Fibroblast of pulmonary artery (primary cell): ENCODE data around the gene PCSK9.
"Not testable (repeated sequence)": the region's sequence is repeated elsewhere in the genome, so short reads cannot be mapped to it uniquely, and the experiment has no call there.

Source experiments
- DNase-seq: peaks from one replicate; pipeline ENCODE4 v3.0.0-alpha.2; 2010; ENCODE audit warnings: low read depth
- H3K4me3 ChIP-seq: replicated peaks from 2 replicates; pipeline ENCODE4 v1.5.1; 2011; ENCODE audit warnings: low read depth, mild to moderate bottlenecking, control low read depth, low read length, moderate library complexity
- CTCF ChIP-seq: IDR thresholded peaks from 2 replicates; pipeline ENCODE4 v1.5.1; 2011; ENCODE audit warnings: mild to moderate bottlenecking, control low read depth, low read length, inconsistent platforms; ENCODE audit errors: missing control alignments

PCSK9 gene

DNA sequence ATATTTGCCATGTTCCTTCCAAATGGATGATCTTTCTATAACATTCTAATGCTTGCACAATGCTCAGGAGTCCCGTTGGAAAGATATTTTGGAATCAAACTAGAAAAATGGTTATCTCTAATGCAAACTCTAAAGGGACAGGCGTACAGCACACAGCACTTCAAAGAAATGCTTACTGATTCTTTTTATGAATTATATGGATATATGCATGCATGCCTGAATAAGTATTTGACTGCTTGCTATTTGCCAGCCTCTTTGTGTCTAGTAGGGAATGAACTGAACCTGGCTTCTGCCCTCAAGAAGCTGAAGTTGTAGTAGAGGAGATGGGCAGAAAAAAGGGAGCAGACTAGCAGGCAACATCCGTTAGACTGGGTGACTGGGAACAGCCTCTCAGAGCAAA lies 48.1 kb downstream of the PCSK9 start:
- H3K4me3 ChIP-seq = no peak overlapping the region
- TF ChIP-seq CTCF = no peak
- no peak for DNase-seq

- DNase-seq = no peak
- no peak overlapping the region for H3K4me3 ChIP-seq
- TF ChIP-seq CTCF = no peak
These were observed 49.1 kb downstream of the PCSK9 start for GRCh38 chr1:55088413-55088812.

DNA sequence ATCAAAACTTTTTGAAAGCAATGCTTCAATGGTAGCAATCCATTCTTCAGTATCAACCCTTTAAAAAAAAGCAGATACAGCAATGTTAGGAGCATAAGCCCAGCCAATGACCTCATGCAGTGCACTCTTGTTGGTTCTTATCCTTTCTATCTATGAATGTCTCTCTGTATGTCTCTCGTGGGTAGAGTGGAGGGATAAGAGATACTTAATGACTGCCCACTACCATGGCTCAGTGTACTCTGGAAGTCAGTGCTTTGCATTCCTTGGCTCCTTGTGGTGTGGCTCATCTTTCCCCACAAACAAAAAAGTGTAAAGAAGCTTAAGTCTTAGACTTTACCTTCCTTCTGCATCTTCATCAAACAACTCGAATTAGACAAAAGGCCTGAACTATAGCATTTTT lies 50.3 kb downstream of the PCSK9 start:
- DNase-seq = no peak
- TF ChIP-seq CTCF = no peak
- no peak overlapping the region for H3K4me3 ChIP-seq

DNA sequence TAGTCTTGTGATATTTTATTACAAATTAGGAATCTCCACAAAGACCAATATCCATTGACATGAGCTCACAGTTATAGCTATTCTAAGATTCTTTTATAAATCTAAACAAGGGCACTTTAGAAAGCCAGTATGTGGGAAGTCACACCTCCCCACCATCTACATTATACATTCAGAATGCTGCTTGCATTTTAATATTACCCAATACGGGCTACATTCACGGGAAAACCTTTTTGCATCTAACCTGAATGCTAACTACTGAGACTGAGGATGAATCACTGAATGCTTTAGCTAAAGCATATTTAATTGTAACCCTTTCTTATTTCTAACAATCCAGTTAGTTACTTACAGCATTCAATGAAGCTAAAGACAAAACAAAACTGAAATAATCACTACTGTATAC lies 53.1 kb downstream of the PCSK9 start:
- no peak for DNase-seq
- H3K4me3 ChIP-seq = no peak overlapping the region
- no peak for TF ChIP-seq CTCF

GRCh38 chr1:55095095-55095494 lies 55.7 kb downstream of the PCSK9 start:
- TF ChIP-seq CTCF = no peak
- no peak for DNase-seq
- H3K4me3 ChIP-seq = no peak overlapping the region

DNA sequence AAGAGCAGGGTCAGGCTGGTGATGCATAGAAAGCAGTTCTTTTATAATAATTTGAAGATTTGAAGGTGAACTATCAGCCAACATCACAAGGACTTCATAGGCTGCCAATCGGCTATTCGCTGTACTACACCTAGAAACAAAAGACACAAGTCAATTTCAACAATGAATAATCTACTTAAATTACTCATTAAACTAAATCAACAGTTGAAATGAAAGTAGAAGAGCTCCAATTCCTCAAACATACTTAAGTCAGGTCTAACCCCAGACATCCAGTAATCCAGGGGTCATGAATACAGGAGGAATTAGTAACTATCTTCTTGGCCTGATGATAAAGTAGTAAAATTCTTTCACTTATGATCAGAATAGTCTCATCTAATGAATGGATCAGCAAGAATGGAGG lies 64.5 kb downstream of the PCSK9 start:
- no peak for DNase-seq
- no peak for TF ChIP-seq CTCF

GRCh38 chr1:55107101-55107500 lies 67.8 kb downstream of the PCSK9 start:
- H3K4me3 ChIP-seq = no peak overlapping the region
- TF ChIP-seq CTCF = no peak
- DNase-seq = no peak

More for the DNA sequence above, 64.5 kb downstream of the PCSK9 start:
- no peak overlapping the region for H3K4me3 ChIP-seq

DNA sequence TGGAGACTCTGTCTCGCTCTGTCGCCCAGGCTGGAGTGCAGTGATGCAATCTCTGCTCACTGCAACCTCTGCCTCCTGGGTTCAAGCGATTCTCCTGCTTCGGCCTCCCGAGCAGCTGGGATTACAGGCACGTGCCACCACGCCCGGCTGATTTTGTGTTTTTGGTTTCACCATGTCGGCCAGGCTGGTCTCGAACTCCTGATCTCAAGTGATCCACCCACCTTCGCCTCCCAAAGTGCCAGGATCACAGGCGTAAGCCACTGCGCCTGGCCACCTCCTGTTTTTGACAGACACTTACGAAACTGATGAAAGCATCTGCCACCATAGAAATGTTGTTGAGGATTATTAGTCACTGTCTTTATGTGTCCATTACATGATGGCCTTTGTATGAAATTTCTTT lies 69.7 kb downstream of the PCSK9 start:
- H3K4me3 ChIP-seq, DNase-seq: not testable (repeated sequence)
